Nephron (organoid): ENCODE data around the gene SETBP1.

ENCODE experiments used
- H3K27ac Mint-ChIP-seq, 3 experiments: 2 replicates each; pipeline ENCODE4 v1.8.0; 2020; ENCODE audit warnings: mixed read lengths in 3 of 3, mild to moderate bottlenecking in 2 of 3, moderate library complexity in 1 of 3
- H3K27me3 Mint-ChIP-seq: 2 replicates; pipeline ENCODE4 v1.8.0; 2021; ENCODE audit warnings: low read depth, mild to moderate bottlenecking, moderate library complexity, mixed read lengths
- H3K36me3 Mint-ChIP-seq: 2 replicates; pipeline ENCODE4 v1.8.0; 2020; ENCODE audit warnings: low read depth, mixed read lengths
- H3K4me1 Mint-ChIP-seq: 2 replicates; pipeline ENCODE4 v1.8.0; 2020; ENCODE audit warnings: mixed read lengths
- H3K4me3 Mint-ChIP-seq, 3 experiments: 2 replicates each; pipeline ENCODE4 v1.8.0; 2020; ENCODE audit warnings: mild to moderate bottlenecking in 3 of 3, mixed read lengths in 3 of 3, moderate library complexity in 2 of 3
- H3K9me3 Mint-ChIP-seq: 2 replicates; pipeline ENCODE4 v1.8.0; 2020; ENCODE audit warnings: mixed read lengths
- TF ChIP-seq, protein P1 (sequence below), 3 experiments: fragments of 200-600 bp; sonication (generic); IDR thresholded peaks; one replicate each; pipeline ENCODE4 v1.5.0; 2021; ENCODE audit warnings: antibody characterized with exemption in 3 of 3; ENCODE audit not compliant: unreplicated experiment in 3 of 3

SETBP1 gene

DNA sequence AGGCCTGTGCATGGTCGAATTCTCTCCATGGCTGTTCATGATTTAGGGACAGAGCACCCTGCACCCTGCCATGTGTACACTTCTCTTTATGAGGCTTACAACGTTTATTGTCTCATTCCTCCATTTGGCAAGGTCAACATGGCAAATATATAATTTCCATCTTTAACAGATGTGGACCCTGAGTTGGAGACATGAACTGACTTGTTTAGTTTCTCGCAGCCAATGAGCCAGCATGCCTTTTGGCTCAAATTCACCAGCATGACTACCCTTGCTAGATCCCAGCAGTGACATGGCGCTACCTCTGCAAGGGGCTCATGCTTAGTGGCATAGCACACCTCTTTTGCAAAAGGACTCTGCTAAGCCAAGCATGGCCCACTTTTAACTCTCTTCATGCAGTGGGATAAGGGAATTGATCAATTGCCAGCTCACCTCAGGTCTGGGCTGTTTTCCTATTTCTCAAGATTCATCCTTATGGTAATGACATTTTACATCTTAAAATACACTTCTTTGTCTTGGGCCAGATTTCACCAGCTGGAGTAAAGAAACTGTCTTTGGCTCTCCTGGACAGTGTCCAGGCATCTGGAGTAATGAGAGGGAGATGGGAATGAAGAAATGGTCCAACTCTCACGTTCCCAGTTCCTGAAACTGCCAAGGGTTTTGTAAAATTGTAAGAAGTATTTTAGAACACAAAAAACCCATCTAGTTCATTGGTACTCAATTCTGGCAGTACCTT lies 159.5 kb downstream of the SETBP1 start:
- peak overlapping the region; percentile 34 to 92 (median 36) for H3K27ac Mint-ChIP-seq
- H3K4me3 Mint-ChIP-seq = peak overlapping the region in 1 of 3 experiments; percentile 6
- no peaks in the 10 kb centered on the region for H3K27me3 Mint-ChIP-seq
- H3K9me3 Mint-ChIP-seq = no peaks in the 10 kb centered on the region
- peaks cover 67% of the 10 kb centered on the region for H3K4me1 Mint-ChIP-seq
- H3K36me3 Mint-ChIP-seq = peaks cover 13% of the 10 kb centered on the region
- TF ChIP-seq, protein P1, sequence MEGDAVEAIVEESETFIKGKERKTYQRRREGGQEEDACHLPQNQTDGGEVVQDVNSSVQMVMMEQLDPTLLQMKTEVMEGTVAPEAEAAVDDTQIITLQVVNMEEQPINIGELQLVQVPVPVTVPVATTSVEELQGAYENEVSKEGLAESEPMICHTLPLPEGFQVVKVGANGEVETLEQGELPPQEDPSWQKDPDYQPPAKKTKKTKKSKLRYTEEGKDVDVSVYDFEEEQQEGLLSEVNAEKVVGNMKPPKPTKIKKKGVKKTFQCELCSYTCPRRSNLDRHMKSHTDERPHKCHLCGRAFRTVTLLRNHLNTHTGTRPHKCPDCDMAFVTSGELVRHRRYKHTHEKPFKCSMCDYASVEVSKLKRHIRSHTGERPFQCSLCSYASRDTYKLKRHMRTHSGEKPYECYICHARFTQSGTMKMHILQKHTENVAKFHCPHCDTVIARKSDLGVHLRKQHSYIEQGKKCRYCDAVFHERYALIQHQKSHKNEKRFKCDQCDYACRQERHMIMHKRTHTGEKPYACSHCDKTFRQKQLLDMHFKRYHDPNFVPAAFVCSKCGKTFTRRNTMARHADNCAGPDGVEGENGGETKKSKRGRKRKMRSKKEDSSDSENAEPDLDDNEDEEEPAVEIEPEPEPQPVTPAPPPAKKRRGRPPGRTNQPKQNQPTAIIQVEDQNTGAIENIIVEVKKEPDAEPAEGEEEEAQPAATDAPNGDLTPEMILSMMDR (IDR thresholded peaks at IDR 0.05; ENCODE audit: unreplicated experiment in 3 of 3) = no peak

DNA sequence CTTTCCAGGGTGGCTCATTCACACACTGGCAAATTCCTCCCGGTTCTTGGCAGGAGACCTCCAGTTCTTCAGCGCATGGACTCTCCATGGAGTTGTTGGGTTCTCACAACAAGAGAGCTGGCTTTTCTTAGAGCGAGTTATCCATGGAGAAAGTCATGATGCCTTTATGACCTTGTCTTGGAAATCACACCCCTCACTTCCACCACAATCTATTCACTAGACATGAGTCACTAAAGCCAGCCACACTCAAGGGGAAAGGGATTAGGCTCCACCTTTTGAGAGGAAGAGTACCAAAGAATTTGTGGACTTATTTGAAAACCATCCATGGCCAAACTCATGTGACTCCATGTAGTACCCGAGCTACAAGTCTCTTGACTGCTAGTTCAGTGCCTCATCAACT lies 160.5 kb downstream of the SETBP1 start:
- Mint-ChIP-seq H3K27ac (peak overlapping the region; percentile 11 to 83 (median 36)), H3K9me3 (no peaks in the 10 kb centered on the region), H3K4me1 (peaks cover 60% of the 10 kb centered on the region), H3K36me3 (peaks cover 21% of the 10 kb centered on the region), H3K27me3 (no peaks in the 10 kb centered on the region), H3K4me3 (no peak overlapping the region)
- TF ChIP-seq, protein P1 (IDR thresholded peaks at IDR 0.05; ENCODE audit: unreplicated experiment in 3 of 3) = no peak

DNA sequence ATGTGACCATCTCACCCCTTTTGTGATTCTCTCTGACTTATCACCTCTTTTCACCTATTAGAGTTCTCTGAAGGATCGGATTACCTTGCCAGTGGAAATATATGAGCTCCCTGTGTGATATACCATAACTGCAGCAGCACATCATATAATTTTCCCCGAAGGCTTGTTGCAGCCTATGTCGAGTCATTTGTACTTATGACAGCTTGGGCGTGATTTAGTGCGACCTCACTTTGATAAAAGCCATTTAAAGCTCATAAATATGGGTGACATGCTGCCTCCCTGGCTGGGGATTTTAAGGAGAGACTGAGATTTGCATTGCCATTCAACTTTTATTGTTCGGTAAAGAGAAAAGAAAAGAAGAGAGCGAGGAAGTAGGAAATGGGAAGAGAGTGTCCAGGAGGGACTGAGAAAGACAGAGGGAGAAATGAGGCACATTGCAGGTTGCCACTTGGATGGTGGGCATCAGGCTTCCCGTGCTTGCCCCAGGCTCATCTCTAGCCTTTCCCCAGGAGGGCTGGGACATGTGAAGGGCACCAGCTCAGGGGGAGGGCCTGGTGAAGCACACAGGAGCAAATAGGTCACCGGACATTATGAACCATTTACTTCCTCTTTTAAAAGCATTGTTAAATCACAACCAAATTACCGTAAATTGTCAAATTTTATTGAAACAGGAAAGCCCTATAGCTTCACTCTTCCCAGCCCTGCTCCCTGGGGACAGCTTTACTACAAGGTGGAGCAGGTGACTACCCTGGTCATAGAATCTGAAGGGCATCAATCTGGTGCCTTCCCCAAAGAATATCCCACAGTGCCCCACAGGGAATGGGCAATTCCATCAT lies 161.3 kb downstream of the SETBP1 start:
- H3K9me3 Mint-ChIP-seq = no peaks in the 10 kb centered on the region
- no peak overlapping the region for H3K4me3 Mint-ChIP-seq
- H3K36me3 Mint-ChIP-seq = peaks cover 24% of the 10 kb centered on the region

DNA sequence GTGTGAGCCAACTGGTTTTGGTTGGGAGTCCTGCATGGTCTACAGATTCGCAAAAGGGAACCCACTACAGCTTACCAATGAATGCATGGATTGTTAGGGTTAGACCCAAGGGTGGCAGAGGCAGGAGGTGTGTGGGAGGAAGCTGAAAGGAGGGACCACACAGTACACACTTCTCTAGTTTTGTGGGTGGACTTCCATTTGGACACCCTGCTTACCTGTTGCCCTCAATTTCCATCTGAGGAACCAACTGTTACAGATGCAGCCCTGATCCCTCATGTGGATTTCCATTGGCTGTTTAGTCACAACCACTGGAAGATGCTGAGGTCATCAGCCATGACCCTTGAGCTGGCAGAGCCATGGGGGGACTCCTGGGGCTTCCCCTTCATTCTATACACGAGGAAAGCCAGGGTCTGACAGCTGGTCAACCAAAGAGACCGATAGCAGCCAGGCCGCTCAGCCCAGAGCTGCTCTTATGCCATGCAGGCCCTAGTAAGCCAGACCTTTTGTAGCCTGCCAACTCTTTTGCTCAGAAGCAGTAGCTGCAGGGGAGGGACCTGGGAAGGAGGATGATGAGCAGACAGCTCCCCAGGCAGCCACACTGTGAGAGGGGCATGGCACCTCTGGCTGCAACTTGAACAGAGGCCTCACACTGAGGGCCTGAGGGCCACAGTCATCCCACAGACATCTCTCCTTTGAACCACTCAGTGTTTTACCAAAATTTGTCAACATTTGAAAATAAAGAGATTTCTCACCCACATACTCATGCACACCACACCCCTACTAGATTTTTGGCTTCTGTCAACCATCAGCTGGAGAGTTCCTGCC lies 162.1 kb downstream of the SETBP1 start:
- no peak overlapping the region for H3K27ac Mint-ChIP-seq
- no peak overlapping the region for H3K4me3 Mint-ChIP-seq
- H3K27me3 Mint-ChIP-seq = no peaks in the 10 kb centered on the region
- peaks cover 24% of the 10 kb centered on the region for H3K36me3 Mint-ChIP-seq
- H3K9me3 Mint-ChIP-seq = no peaks in the 10 kb centered on the region
- peaks cover 60% of the 10 kb centered on the region for H3K4me1 Mint-ChIP-seq
- TF ChIP-seq, protein P1 (IDR thresholded peaks at IDR 0.05; ENCODE audit: unreplicated experiment in 3 of 3) = no peak

More for the DNA sequence above, 161.3 kb downstream of the SETBP1 start:
- Mint-ChIP-seq H3K27me3 (no peaks in the 10 kb centered on the region), H3K27ac (peak overlapping the region; percentile 18 to 83 (median 36)), H3K4me1 (peaks cover 60% of the 10 kb centered on the region)
- TF ChIP-seq, protein P1 (IDR thresholded peaks at IDR 0.05; ENCODE audit: unreplicated experiment in 3 of 3) = no peak

DNA sequence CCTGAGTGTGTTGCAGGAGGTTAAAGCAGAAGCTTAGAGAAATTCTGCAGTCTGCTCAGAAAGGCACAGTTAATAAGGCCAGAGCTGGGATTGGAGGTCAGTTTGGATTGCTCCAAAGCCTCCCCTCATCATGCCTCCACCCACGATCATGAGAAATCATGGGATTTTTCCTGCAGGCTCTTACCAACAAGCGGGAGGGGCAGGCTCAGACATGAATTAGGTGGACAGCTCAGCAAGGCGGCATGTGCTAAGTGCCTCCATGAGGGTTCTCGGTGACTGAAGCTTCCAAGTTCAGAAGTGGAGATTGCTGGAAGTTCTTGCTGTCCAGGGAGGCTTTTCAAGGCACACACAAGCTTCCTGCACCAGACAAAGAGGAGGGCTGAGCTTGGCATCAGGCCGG lies 163.8 kb downstream of the SETBP1 start:
- Mint-ChIP-seq H3K36me3 (peaks cover 26% of the 10 kb centered on the region), H3K9me3 (no peaks in the 10 kb centered on the region), H3K4me3 (no peak overlapping the region), H3K4me1 (peaks cover 64% of the 10 kb centered on the region), H3K27me3 (no peaks in the 10 kb centered on the region), H3K27ac (peak overlapping the region in 1 of 3 experiments; percentile 16)
- TF ChIP-seq, protein P1 (IDR thresholded peaks at IDR 0.05; ENCODE audit: unreplicated experiment in 3 of 3) = no peak
